Measurements from ENCODE around the gene EPHA4.

DNA sequence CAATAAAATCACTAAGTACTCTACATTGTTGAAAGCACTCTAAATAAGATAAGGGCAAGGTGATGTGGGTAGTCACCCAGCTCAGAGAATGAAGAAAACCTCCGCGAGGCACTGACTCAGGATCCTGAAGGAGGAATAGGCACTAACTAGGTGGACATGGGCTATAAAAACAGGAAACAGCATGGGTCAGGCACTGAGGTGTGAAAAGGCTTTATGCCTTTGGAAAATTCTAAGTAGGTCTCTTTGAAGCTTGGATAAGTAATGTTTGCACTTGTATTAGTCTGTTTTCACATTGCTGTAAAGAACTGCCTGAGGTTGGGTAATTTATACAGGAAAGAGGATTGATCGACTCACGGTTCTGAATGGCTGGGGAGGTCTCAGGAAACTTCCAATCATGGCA, 161.6 kb downstream of the EPHA4 start:
- TF ChIP-seq EZH2phosphoT487 (IDR thresholded peaks at IDR 0.05; ENCODE audit: insufficient read depth, low read depth) (no peak), EZH2 (IDR thresholded peaks at IDR 0.05; ENCODE audit: insufficient read depth, poor library complexity, severe bottlenecking) (no peak)

All from GM23248 (cell line).